ENCODE data around the gene ASPN.
A peak's percentile ranks its signal among the peaks of the same experiment; 100 is the strongest.

Gene ASPN

GRCh38 chr9:92480986-92481633 is 1.2 kb downstream of the ASPN start:
- DNase-seq (ENCODE audit: low spot score) = no peak

GRCh38 chr9:92480291-92480771 is 2.0 kb downstream of the ASPN start:
- TF ChIP-seq CTCF (IDR thresholded peaks at IDR 0.05; ENCODE audit: extremely low read depth, insufficient read depth, missing control alignments) = no peak
- in situ Hi-C loops (cut with MboI; ENCODE audit: low pct_unique_long_range_greater_than_20kb, low sequenced_read_pairs, unreplicated experiment) = no loop called here
- DNase-seq (ENCODE audit: low spot score) = no peak

More at GRCh38 chr9:92480986-92481633, 1.2 kb downstream of the ASPN start:
- no peak for TF ChIP-seq CTCF (IDR thresholded peaks at IDR 0.05; ENCODE audit: extremely low read depth, insufficient read depth, missing control alignments)
- in situ Hi-C loops (cut with MboI; ENCODE audit: low pct_unique_long_range_greater_than_20kb, low sequenced_read_pairs, unreplicated experiment) = no loop called here

GRCh38 chr9:92479346-92479745 is 3.0 kb downstream of the ASPN start:
- in situ Hi-C loops (cut with MboI; ENCODE audit: low pct_unique_long_range_greater_than_20kb, low sequenced_read_pairs, unreplicated experiment) = no loop called here
- no peak for DNase-seq (ENCODE audit: low spot score)
- no peak for TF ChIP-seq CTCF (IDR thresholded peaks at IDR 0.05; ENCODE audit: extremely low read depth, insufficient read depth, missing control alignments)

- no peak for DNase-seq (ENCODE audit: low spot score)
- in situ Hi-C loops (cut with MboI; ENCODE audit: low pct_unique_long_range_greater_than_20kb, low sequenced_read_pairs, unreplicated experiment) = no loop called here
- no peak for TF ChIP-seq CTCF (IDR thresholded peaks at IDR 0.05; ENCODE audit: extremely low read depth, insufficient read depth, missing control alignments)
Observed at GRCh38 chr9:92478783-92479182, 3.5 kb downstream of the ASPN start.

GRCh38 chr9:92476962-92477361 is 5.3 kb downstream of the ASPN start:
- no peak for TF ChIP-seq CTCF (IDR thresholded peaks at IDR 0.05; ENCODE audit: extremely low read depth, insufficient read depth, missing control alignments)
- peak; percentile 26 for DNase-seq (ENCODE audit: low spot score)
- in situ Hi-C loops (cut with MboI; ENCODE audit: low pct_unique_long_range_greater_than_20kb, low sequenced_read_pairs, unreplicated experiment) = no loop called here

- TF ChIP-seq CTCF (IDR thresholded peaks at IDR 0.05; ENCODE audit: extremely low read depth, insufficient read depth, missing control alignments) = no peak
- in situ Hi-C loops (cut with MboI; ENCODE audit: low pct_unique_long_range_greater_than_20kb, low sequenced_read_pairs, unreplicated experiment) = loop anchor here (25.0 kb wide), 1 partner anchor 337 kb away; no protein-coding TSS in a partner anchor
- DNase-seq (ENCODE audit: low spot score) = no peak
Observed at GRCh38 chr9:92474587-92474986, 7.7 kb downstream of the ASPN start.

All from GM13977 (cell line).